CMK (cell line): Measurements from ENCODE around the gene DHRS1.

Experiments
- DNase-seq: peaks from one replicate; pipeline ENCODE4 v3.0.0-alpha.2; 2010; ENCODE audit warnings: low read depth

DHRS1 gene

DNA sequence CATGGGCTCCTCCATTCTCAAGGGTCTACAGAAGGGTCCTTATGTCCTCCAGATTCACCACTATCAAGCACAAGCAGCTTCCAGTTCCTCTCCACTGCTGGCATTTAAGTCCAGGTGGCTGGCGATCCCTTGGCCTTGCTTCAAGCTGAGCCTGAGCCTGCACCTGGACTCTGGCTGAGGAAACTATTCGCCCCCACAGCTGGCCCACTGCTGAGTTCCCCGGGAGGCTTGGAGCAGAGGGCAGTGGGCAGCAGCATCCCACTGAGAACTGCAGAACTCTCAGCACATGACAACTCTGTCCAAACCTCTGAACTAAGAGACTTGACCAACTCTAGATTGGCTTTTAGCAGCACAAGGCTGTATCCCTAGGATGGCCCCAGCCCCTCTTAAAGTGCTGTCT lies 16.8 kb downstream of the DHRS1 start:
- no peak for DNase-seq

- no peak for DNase-seq
Measured at GRCh38 chr14:24281636-24282035, 17.9 kb downstream of the DHRS1 start.

DNA sequence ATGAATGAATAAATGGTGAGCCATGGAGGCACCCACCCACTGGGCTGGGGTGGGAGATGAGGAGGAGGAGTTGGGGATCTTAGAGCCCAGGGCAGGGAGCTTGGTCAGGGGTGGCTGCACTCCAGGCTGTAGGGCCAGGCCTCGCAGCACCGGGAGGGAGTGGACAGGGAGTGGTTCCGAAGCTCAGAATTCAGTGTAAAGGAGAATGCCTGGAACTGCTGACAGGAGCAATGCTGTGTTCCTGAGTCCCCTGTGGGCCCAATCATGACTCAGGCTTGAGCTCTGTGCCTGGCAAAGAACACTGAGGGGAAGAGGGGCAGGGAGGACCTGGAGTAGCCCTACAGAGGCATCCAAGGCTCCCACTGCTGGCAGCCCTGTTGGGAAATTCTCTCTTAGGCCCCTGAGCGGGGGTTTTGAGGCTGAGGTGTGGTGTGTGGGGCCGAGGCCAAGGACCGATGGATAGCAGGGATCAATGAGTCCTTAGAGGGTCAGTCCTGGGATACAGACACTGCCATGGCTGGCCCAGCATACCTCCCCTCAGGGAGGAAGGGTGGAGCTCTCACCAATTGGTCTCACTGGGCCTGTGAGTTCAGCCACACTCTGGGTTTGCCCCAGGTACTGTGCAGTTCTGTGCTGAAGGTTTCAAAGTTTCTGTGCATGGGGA lies 18.7 kb downstream of the DHRS1 start:
- DNase-seq: no peak

DNA sequence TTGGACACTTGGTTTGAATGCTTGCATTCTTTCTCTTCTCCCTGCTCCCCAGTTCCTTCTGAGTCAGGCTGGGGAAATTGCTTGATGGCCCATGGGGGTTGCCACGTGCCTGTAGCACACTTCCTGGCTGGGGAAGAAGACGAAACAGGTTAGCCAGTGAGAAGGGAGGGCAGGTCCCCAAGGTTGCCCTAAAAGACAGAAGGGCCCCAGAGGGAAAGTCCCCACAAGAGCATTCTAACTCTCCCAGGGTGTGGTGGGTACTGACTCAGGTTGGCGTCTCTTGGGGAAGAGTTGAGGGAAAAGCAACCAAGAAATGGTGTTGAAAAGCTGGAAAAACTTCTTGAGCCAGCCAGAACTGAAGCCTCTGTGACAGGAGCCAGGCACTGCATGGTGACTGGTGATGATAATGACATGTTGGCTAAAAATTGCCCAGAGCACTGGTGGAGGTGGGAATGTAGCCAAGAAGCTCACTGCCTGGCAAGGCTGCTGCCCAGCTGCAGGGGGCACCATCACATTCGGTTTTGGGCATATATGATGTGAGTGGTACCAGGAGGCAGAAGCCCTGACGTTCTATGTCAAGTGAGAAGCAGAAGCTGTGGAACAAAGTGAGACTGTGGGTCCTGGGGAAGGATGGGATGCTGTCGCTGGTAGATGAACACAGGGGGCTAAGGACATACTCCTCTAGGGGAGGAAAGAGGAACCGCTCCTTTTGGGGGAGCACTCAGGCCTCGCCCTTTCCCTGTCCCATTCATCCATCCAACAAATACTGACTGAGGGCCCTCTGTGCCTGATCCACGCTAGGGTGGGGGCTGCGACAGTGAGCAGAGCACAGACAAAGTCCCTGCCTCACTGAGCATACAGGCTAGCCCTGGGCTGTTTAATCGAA lies 20.0 kb downstream of the DHRS1 start:
- no peak for DNase-seq

DNA sequence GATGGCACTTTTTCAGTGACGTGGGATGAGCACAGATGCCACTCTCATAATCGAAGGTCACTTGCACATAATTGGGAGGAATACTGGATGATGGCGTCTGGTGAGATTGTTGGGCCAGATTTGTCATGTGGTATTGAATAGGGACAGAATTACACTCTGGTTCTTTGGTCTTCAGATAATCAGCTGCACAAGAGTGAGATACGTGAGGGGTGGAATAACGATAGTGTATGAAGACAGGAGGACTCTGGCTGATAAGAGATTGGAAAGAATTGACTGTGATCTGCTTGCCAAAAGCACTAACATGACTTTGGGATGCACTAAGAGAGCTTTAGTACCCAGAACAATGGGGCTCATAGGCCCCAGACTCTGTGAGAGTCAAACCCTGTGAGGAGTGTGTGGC lies 21.2 kb downstream of the DHRS1 start:
- no peak for DNase-seq

GRCh38 chr14:24277606-24278321 lies 21.8 kb downstream of the DHRS1 start:
- peak; percentile 85 for DNase-seq

GRCh38 chr14:24277071-24277470 lies 22.5 kb downstream of the DHRS1 start:
- no peak for DNase-seq

DNA sequence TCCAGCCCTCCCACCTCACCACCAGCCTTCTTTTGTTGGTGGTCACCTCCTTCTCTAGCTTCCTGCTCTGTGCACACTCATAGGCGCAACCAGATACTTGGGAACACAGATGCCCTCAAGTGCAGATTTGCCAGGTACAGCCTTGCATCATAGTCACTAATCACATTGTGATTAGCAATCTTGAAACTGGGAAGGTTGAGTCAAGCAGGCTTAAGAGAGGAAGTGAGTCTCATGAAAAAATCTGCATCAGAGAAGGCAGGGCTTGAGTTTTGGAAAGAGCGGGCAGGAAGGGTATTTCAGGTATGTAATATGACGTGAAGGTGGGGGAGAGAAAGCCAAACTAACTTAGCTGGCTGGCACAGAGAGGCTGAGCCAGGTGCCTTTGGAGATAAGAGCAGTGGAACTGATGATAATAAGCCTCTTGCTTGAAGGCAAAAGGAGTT lies 25.5 kb downstream of the DHRS1 start:
- no peak for DNase-seq

- DNase-seq: no peak
Measured at GRCh38 chr14:24273422-24273998, 26.1 kb downstream of the DHRS1 start.

GRCh38 chr14:24272467-24272866 lies 27.1 kb downstream of the DHRS1 start:
- DNase-seq: no peak

GRCh38 chr14:24271834-24272263 lies 27.7 kb downstream of the DHRS1 start:
- no peak for DNase-seq

DNA sequence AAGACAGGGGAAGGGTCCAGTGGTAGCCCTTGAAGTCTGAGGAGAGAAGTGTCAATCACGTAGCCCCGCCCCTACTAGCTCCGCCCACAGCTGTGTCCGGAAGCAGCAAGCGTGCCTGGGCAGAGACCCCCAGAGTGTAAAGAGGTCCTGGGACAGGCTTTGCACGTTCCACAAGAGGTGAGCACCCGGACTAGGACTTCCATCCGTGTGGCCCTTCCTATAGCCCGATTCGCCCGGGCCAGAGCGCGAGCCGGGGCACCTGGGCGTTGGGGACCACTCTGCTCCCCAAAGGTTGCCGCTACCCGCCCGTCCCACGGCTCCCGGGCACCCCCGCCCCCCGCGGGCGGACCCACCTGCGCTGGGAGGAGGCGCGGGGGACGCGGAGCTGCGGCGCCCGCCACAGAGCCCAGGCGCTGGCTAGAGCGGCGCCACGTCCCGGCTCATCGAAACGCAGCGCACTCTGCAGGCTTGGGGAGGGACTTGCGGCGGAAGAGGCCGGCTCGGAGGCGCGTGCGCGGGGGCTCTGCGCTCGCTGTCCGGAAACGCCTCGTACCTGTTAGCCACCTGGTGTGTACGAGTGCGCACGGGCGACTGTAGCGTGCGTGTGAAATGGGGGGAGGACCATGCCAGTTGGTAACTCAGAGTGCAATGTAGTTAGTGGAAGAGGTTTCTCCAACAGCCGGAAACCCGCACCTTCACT lies 28.3 kb downstream of the DHRS1 start, which contains the start of gene RABGGTA:
TSS of gene RABGGTA (minus strand) at position 464 of the 700 bp plus-strand sequence. CDS start 482 bp downstream, outside the sequence.
- DNase-seq: peak; percentile 65

GRCh38 chr14:24270537-24271133 lies 28.9 kb downstream of the DHRS1 start:
- no peak for DNase-seq

DNA sequence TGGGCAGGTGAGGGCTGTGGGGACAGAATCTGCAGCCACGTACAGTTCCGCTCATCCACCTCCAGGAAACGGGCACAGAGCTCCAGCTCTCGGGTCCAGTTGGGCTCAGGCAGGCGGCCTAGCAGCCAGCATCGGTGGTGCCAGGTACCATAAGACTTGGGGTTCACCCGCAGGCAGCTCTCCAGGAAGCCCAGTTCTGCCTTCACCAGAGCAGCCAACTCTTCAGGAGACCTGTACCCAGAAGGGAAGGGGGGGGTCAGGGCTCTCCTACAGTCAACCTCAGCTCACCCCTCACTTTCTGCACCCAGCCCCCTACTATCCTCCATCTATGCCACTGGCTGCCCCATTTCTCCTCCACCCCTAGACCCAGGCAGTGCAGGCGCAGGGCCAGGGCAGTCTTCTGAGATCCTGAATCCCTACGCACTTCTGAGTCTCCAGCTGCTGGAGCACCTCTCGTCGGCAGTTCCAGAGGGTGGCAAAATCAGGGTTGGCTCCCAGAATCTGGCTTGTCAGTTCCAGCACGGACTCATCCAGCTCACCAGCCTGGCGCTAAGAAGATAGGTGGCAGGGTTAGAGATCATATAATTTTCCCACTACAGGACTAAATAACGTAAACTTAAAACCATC lies 29.6 kb downstream of the DHRS1 start:
- no peak for DNase-seq

- DNase-seq: no peak
Measured at GRCh38 chr14:24269368-24269767, 30.2 kb downstream of the DHRS1 start.

DNA sequence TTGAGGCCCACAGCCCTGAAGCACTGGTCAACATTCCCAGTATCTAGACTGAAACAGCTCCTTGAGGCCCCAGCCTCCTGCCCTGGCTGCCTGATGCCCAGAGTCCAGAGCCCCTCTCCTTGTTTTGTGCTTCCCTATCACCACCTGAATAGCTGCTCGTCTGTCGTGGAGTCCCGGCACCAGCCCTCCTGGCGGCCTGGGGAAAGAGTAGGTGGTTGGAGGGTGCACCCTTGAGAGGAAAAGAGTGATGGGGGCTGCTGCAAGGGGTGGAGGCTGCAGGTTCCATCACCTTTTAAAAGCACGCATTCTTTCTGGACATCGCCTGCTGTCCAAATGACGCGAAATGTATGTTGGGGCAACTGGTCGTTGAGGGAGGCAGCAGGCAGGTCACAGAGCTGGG lies 31.4 kb downstream of the DHRS1 start:
- DNase-seq: no peak

- no peak for DNase-seq
Measured at GRCh38 chr14:24267516-24267915, 32.1 kb downstream of the DHRS1 start.

DNA sequence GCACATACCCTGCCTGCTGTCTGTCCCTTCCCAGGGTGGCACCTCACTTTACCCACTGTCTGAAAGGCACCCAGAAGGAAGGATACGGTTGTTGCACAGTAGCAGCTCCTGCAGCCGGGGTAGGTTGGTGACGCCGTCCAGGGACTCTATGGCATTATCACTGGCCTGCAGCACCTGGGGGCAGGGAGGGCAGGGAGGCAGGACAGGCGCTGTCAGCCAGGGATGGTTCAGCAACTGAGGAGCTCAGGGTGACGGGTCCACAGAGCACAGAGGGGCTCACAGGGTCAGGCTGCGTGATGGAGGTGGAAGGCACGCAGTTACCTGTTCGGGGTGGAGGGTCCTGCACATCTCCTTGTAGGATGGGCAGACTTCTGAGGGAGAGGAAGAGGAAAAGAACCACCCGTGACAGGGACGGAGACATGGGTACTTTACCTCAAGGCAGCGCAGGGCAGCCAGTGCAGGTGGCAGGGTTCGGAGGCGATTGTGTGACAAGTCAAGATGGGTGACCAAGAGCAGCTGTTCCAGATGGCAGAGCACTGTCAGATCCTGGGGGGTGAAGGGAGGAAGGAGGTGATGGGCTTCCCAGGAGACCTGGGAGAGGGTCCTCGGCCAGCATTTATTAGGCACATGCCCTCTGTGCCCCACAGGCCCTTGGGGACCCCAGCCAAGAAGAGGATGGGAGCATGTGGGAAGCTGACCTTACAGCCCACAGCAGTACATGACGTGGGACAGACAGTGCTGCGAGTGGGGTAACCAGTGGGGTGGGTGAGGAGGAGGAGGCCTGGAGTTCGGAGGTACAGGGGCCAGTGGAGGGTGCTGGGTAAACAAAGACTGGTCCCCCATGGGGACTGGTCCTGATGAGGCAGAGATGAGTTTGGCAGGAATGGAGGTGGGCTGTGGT lies 33.0 kb downstream of the DHRS1 start:
- no peak for DNase-seq

DNA sequence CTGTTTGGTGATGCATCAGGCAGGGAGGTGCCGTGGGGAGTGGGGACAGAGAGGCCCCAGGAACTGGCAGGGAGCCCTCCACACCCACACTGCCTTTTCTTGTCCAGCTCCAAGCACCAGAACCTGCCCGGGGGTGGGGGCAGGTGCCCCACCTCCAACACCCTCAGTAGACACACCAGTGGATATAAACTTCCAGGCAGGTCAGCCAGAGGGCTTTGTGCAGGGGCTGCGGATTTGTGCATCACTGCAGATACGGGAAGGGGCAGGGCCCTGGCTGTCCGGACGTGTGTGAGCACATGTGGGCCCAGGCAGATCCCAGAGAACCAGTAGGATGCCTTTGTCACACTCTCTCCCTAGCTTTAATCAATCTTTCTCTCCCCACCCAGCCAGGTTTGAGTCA lies 35.3 kb downstream of the DHRS1 start:
- DNase-seq: no peak

GRCh38 chr14:24263848-24264247 lies 35.7 kb downstream of the DHRS1 start:
- no peak for DNase-seq
